ENCODE data around the gene CEP164. TPM values are rescaled to one million over a fixed set of nuclear protein-coding genes. Genes with fewer than 3 reads are reported as not detected.

Gene CEP164
- total and polyA plus RNA-seq, 2 of the 8 experiments (the other 6 are each of a cell fraction or from before 2014, with no cell fraction given), result 8.4 to 20.8 TPM

- no peaks in the 10 kb centered on the region for H4K20me1 ChIP-seq (replicated peaks in 1 of 2; ENCODE audit: control insufficient read depth in 1 of 2, insufficient read depth in 2 of 2, low read length in 2 of 2)
- no peak overlapping the region for H3K4me2 ChIP-seq (ENCODE audit: insufficient read depth in 1 of 2, low read depth in 2 of 2, low read length in 2 of 2)
- no peak overlapping the region for H4K5ac ChIP-seq (ENCODE audit: insufficient read length, low read depth, low read length)
- H3K9ac ChIP-seq (replicated peaks in 1 of 4; ENCODE audit: extremely low read depth in 1 of 4, low read depth in 3 of 4, low read length in 3 of 4), result no peak overlapping the region; a peak in 1 of 7 replicates
- no peaks in the 10 kb centered on the region for H3K79me2 ChIP-seq (ENCODE audit: control insufficient read depth in 1 of 2, insufficient read depth in 2 of 2, low read length in 2 of 2)
- no peak overlapping the region for H3K27ac ChIP-seq (ENCODE audit: low read depth, low read length)
- H4K8ac ChIP-seq (ENCODE audit: extremely low read depth, insufficient read depth, low read length), result no peak overlapping the region
- no peak overlapping the region for H3K56ac ChIP-seq (replicated peaks; ENCODE audit: insufficient read length, low read depth, low read length)
- no peaks in the 10 kb centered on the region for H3K9me3 ChIP-seq (ENCODE audit: insufficient read depth in 2 of 2, low read depth in 1 of 2, low read length in 1 of 2)
- H3K4ac ChIP-seq (replicated peaks; ENCODE audit: insufficient read length, low read depth, low read length), result no peak overlapping the region
- no peak overlapping the region for H2AK5ac ChIP-seq (ENCODE audit: low read depth, low read length)
- WGBS, 2 experiments (ENCODE audit: extremely low coverage in 1 of 2, insufficient coverage in 1 of 2, insufficient read length in 1 of 2, insufficient replicate concordance in 2 of 2, low coverage in 1 of 2, low lambda C conversion rate in 2 of 2, missing lambda C conversion rate in 1 of 2), result 88% methylated on average over 7 of the region's 7 CpGs; no CpG with 5 or more reads in 1 of the 2 experiments
- H3K23me2 ChIP-seq (ENCODE audit: low read depth, low read length), result no peaks in the 10 kb centered on the region
- no peak overlapping the region; the same call in 1 of the 2 replicates for H3K18ac ChIP-seq (ENCODE audit: extremely low read depth, low read length)
- DNase-seq (ENCODE audit: low read depth in 1 of 2, low spot score in 2 of 2), result no peak
- H3K27me3 ChIP-seq (replicated peaks in 1 of 4; ENCODE audit: control insufficient read depth in 3 of 4, extremely low read depth in 1 of 4, insufficient read depth in 3 of 4, low read length in 3 of 4), result no peaks in the 10 kb centered on the region; a peak in 1 of 7 replicates
- no peak overlapping the region for H2BK120ac ChIP-seq (replicated peaks; ENCODE audit: low read depth, low read length)
- no peak overlapping the region for H3K14ac ChIP-seq (ENCODE audit: insufficient read length)
- no peak overlapping the region for H2BK5ac ChIP-seq (ENCODE audit: low read depth, low read length)
- H3K23ac ChIP-seq (ENCODE audit: insufficient read length), result no peak overlapping the region
- H4K91ac ChIP-seq (replicated peaks; ENCODE audit: insufficient read length, low read length), result no peak overlapping the region
- no peak for FAIRE-seq
- no peaks in the 10 kb centered on the region for H3K36me3 ChIP-seq (ENCODE audit: control insufficient read depth in 2 of 4, insufficient read depth in 4 of 4, low read length in 3 of 4)
- no peak overlapping the region for H3K4me3 ChIP-seq (ENCODE audit: extremely low read depth in 1 of 4, insufficient read depth in 2 of 4, low read depth in 3 of 4, low read length in 4 of 4)
- peaks cover 0 to 7% (median 4%) of the 10 kb centered on the region in 4 experiments; a peak in 6 of 7 replicates for H3K4me1 ChIP-seq (replicated peaks in 1 of 4; ENCODE audit: control insufficient read depth in 3 of 4, insufficient read depth in 4 of 4, low read length in 3 of 4)
- no peak overlapping the region for H2AFZ ChIP-seq (ENCODE audit: low read length)
- no peak overlapping the region for H2BK20ac ChIP-seq (ENCODE audit: low read length)
- ChIA-PET POLR2A (ENCODE audit: partially characterized antibody) (interaction anchor here (1.8 kb wide), 1 partner anchor 10 kb away, joined by 4 read pairs; no protein-coding TSS in a partner anchor), CTCF (ENCODE audit: partially characterized antibody) (interaction anchor here (0.9 to 10.9 kb wide), 68 partner anchors 9 to 520 kb away, joined by 3 to 142 read pairs (median 7); partner anchors contain the start of gene FXYD2)
- no peak overlapping the region for H2BK12ac ChIP-seq (ENCODE audit: low read depth, low read length)
- no peak overlapping the region for H2BK15ac ChIP-seq (ENCODE audit: low read length)
- no peaks in the 10 kb centered on the region for H3K79me1 ChIP-seq (ENCODE audit: low read depth, low read length)
- no peak for TF ChIP-seq RBBP5 (IDR thresholded peaks at IDR 0.05; ENCODE audit: borderline replicate concordance, low read depth, low read length)
Observed at GRCh38 chr11:117426941-117427340, 99.3 kb downstream of the CEP164 start.
